HG02981 (cell line): ENCODE data around the gene SPO11.

ENCODE experiments used
- ATAC-seq: cut with Tn5 transposase; IDR thresholded peaks from one replicate; pipeline ENCODE4 v1.9.1; 2021; ENCODE audit warnings: mild to moderate bottlenecking, moderate library complexity; ENCODE audit not compliant: unreplicated experiment

Gene SPO11

DNA sequence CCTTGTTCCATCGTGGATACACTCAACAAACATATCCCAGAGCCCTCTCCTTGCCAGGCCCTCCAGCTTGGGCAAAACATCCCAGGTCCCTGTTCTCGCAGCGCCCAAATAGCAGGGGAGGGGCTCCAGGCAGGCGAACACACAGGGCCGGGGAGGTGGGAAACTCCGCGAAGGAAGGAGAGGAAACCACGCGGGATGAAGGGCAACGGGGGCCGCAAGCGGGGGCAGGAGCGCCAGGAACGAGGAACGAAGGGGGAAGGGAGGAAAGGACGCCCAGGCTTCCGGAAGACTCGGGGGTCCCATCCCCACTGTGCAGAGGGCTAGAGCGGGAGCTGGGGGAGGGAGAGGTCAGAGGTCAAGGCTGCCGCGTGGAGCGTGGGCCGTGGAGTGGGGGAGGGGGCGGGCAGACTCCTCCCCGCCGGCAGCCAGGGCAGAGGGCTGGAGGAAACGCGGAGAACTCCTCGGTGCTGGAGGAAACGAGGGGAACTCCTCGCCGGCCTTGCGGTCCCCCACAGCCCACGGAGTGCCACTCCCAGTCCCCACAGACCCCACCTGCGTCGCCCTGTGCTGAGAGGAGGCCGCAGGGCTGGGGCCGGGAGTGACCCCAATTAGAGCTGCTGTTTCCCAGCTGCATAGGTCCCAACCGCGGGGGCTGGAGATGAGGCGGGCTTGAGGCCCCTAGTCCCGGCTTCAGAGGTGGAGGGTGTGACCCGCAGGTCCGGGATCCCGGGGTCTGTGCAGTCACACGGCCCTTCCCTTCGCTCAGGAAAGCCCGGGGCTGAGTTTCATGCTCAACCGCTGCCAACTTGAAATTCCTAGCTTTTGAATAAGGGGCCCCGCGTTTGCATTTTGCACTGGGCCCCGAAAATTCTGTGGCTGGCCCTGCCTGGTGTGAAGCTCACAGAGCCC is 60.3 kb downstream of the SPO11 start:
- no peak for ATAC-seq

DNA sequence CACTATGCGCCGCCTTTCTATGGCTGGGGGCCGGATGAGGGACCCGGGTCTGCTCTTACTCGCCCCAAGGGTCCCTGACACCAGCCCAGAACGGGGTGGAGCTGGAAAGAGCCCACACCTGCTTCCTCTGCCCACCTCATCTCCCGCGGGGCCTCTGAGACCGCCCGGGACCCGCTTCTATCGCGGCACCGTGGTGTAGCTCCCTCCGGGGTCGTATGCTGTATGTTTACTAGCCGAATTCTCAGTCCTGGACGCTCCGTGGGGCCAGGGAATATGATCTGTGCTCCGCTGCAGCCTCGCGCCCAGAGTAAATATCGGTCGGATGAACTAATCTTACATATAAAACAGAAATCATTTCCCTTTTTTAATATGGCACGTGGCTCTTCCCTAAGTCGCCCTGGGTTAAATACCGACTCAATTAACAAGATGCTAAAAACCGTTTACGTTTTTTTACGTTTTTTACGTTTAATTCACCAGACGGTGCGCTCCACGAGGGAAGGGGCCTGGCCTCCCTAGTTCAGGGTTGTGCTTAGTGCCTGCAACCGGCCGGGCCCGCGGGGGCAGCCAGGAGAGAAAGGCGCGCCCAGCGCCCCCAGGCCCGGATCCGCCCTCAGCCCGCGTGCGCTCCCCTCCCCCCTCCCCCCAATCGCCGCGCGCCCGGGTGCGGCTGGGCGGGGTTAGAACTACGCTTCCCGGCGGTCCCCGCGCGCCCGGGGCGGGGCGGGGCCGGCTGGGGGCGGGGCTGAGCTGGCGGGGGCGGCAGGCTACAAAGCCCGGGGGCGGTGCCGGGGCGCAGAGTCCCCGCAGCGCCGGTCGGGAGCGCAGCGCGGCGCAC is 61.2 kb downstream of the SPO11 start, which contains the start of gene RBM38:
Gene RBM38 (plus strand): TSS at position 793 of the 835 bp plus-strand sequence. CDS start 186 bp downstream, outside the sequence.
- ATAC-seq: peak; percentile 56

DNA sequence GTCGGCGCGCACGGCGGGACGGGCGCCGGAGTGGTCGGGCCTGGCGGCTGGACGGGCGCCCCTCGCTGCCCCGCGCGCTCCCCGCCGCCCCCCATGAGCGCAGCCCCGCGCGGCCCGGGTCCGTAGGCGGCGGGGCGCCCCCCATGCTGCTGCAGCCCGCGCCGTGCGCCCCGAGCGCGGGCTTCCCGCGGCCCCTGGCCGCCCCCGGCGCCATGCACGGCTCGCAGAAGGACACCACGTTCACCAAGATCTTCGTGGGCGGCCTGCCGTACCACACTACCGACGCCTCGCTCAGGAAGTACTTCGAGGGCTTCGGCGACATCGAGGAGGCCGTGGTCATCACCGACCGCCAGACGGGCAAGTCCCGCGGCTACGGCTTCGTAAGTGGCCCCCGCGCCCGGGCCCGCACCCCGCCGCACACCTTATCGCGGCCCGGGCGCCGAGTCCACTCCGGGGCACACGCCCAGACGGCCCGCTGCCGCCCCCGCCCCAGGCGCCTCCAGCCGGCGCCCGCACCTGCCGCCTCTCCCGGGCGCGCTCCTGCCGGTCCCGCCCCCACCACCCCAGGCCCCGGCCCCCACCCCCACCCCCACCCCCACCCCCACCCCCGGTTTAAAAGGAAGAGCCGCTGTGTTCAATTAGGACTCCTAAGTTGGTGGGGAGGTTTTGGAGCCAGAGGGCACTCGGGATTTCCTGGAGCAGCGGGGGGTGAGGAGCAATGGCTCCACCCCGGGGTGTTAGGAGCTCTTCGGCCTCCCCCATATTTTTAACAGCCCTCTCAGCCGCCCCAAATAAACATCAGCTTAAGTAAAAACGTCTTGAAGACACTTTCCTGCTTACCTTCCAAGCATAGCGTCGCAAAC is 62.1 kb downstream of the SPO11 start:
- no peak for ATAC-seq

DNA sequence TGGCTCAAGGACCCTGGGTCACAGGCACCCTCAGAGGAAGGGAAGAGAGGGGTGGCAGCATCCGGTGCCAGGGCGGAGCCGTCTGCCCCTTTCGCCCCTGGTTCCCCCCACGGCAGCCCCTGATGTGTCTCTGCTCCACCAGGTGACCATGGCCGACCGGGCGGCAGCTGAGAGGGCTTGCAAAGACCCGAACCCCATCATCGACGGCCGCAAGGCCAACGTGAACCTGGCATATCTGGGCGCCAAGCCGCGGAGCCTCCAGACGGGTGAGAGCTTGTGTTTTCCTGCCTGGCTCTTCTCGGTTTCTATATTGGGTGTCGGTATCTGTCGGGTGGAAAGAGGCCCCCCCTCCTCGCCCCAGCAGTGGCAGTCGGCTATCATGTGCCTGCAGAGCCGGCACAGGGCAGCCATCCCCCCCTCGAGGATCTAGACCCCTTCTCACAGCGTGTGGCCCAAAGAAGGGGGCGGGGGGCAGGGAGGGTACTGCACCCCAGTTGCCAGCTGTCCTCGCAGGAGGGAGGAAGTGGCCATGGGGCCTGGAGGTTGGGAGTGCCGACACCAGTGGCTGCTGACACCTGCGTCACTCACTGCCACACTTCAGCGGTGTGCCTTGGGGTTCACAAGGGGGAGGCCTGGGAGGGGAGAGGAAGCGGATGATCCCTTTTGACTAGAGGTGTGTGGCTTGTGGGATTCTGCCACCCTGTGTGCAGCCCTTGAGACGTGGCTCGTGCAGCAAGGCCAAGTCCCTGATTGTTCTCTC is 63.1 kb downstream of the SPO11 start:
- ATAC-seq: no peak
